T-helper 1 cell treated with Interleukin-12 subunit alpha and Interleukin-12 subunit beta and Interleukin-4 antibody, amounts not matched to agents 30 ng/mL and 1 ng/mL, for 36 hours (primary cell): ENCODE data around the gene GTF3C1. TPM values are rescaled to one million over a fixed set of nuclear protein-coding genes. Genes with fewer than 3 reads are reported as not detected.

Source experiments
- intact Hi-C: fragments of 100-400 bp; cut with micrococcal nuclease; formaldehyde crosslinking; loops from one replicate; pipeline ENCODE4 v1.15.1; 2024
- total RNA-seq: library from RNA; stranded (reverse); gene quantifications from 2 replicates; pipeline ENCODE4 v1.2.3, GENCODE V29; 2022

GTF3C1 gene
- total RNA-seq, 1 donor from 2014 or later, result 58.5 TPM

GRCh38 chr16:27489906-27490305 lies 59.8 kb downstream of the GTF3C1 start:
- intact Hi-C loops, result no loop called here

- intact Hi-C loops, result no loop called here
Observed at GRCh38 chr16:27489421-27489820, 60.3 kb downstream of the GTF3C1 start.

DNA sequence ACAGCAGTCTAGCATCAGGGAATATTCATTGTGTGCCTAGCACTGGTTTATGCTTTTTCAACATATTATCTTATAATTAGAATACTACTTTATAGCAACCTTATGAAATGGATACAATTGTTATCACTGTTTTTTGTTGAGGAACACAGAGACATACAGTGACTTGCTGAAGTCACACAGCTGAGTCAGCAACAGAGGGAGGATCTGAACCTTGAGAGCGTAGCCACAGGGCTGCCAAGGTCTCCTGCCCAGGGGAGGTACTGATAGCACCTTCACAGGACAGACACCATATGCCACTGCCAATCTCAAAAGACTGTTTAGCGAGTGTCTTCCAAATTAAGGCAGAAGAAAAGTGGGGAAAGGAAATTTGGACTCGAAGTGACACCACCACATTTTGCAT lies 63.0 kb downstream of the GTF3C1 start:
- intact Hi-C loops, result no loop called here

GRCh38 chr16:27486344-27486743 lies 63.4 kb downstream of the GTF3C1 start:
- intact Hi-C loops, result no loop called here

GRCh38 chr16:27485811-27486210 lies 63.9 kb downstream of the GTF3C1 start:
- intact Hi-C loops, result no loop called here

DNA sequence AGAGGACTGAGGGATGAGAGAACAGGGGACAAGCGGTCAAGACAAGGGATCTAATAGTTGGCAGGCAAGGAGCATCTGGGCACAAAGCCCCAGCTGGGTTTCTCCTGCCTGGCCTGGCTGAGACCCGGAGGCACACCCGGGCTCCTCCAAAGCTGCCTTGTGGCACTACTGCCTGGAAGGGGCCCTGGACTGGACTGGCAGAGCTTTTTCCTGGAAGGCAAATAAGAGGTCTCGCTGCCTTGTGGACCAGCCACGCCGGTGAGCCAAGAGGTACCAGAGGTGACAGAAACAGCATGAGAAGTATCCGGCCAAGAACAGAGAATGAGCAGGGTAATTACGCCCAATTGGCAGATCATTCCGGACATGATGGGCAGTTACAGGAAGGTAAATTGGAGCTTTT lies 64.6 kb downstream of the GTF3C1 start:
- intact Hi-C loops, result no loop called here

DNA sequence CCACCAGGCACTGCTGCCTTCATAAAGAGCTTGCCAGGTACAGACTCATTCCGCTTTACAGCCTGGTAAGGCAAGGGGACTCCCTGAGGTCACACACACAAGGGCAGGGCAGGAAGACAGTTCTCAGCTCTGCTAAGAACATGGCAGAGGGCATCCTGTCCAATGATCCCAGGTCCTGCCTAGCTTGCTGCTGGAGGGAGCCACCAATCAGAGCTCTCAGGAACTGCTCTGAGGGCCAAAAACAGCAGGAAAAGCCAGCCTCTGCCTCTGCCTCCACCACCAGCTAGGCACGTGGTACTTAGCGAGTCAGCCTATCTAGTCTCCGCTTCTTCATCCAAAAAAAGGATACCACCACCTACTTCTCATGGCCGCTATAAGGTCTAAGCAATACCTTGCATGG lies 66.1 kb downstream of the GTF3C1 start:
- intact Hi-C loops, result no loop called here

DNA sequence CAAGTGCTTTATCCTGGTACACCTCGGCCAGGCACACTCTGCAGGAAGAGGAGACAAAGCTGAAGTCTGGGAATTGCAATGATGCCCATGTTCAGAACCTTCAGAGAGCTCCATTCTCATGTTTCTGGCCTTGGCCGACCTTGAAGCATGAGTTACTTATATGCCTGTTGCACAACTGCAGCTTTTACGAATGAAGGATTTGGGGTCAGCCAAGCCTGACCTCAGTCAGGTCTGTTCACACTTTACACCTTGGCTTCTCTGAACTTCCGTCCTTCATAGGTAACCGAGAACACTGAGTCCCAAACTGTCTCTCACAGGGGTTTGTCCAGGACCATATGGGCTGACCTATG lies 66.7 kb downstream of the GTF3C1 start:
- intact Hi-C loops, result no loop called here

- intact Hi-C loops, result no loop called here
Observed at GRCh38 chr16:27482397-27483087, 67.2 kb downstream of the GTF3C1 start.

- intact Hi-C loops, result no loop called here
Observed at GRCh38 chr16:27481282-27481934, 68.3 kb downstream of the GTF3C1 start.

DNA sequence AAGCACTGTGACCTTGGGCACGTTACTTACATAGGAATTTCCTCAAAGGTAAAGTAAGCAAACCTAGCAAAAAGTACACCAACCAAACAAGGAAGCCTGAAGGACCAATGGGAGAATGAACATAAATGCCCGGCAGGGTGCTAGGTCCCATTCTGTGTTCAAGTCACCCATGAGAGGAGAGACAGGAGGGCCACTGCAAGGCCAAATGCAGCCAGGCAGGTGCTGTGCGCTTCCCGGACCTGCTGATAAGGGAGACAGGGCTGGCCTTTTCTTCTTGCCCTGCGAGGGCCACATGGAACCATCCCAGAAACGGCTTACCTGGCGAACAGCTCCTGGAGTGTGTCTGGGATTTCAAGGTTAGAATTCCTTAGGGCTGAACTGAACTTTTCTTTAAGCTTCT lies 69.0 kb downstream of the GTF3C1 start:
- intact Hi-C loops, result no loop called here

DNA sequence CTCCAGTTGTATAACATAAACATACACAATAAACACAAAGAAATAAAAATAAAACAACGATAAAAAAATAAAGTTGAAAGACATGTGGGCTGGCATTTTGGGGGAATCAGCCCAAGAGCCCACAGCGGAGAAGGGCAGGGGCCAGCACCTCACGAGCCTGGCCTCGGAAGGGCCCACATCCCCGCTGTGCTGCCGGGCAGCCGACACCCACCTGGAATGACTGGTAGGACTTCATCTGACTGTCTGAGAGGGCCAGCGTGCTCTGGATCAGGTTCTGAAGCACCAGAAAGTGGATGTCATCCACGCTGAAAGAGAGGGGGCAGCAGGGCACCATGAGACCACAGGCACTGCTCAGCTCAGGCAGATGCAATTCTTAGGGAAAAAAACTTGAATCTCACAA lies 73.5 kb downstream of the GTF3C1 start:
- intact Hi-C loops, result no loop called here

DNA sequence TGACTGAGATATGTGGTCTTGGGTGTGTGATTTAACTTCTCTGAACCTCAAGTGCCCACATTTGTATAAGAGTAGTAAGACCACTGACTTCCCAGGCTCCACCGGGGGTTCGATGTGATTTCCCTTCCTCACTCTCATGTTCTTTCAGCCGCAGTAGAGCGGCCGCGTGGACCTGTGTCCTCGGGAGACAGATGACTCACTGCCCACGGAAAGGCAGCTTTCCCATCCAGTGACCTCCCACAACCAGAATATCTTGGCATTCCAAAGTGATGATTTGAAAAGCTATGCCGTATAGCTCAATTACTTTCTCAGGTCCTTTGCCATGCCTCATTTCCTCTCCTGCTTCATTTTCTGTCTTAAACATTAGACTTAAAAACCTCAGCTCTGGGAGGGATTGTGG lies 74.2 kb downstream of the GTF3C1 start:
- intact Hi-C loops, result no loop called here

DNA sequence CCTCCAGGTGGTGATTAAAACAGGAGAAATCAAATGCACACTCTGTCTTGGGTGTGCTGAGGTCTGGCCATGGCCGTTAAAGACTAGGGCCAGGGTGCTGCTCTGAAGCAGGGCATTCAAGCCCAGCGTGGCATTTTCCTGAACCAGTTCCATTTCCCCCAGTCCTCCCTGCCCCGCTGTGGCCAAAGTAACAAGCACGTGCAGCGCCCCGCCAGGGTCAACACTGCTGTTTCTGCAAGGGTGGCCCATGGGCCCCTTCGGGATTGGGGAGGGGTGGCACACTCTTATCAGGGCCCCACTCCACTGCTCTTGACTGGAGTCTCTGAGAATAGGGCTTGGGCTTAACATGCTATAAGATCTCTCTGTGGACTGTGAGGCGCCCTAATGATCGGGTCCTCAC lies 74.8 kb downstream of the GTF3C1 start:
- intact Hi-C loops, result no loop called here

DNA sequence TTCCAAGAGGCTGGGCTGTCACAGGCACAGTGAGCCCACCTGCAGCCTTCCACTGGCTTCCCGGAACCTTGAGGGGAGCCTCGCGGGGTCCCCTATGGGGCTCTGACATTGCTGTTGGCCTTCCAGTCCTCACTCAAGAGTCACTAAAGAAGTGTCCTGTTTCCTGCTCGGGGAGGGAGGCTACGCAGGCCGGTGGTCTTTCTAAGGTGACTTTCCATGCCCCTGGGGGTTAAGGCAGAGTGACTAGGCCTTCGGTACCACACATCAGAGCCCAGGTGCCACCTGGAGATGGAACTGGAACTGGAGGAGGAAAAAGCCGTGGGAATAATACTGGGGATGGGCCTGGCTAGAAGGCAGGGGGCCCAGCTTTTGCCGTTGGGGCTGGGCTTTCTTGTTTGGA lies 75.7 kb downstream of the GTF3C1 start:
- intact Hi-C loops, result no loop called here

DNA sequence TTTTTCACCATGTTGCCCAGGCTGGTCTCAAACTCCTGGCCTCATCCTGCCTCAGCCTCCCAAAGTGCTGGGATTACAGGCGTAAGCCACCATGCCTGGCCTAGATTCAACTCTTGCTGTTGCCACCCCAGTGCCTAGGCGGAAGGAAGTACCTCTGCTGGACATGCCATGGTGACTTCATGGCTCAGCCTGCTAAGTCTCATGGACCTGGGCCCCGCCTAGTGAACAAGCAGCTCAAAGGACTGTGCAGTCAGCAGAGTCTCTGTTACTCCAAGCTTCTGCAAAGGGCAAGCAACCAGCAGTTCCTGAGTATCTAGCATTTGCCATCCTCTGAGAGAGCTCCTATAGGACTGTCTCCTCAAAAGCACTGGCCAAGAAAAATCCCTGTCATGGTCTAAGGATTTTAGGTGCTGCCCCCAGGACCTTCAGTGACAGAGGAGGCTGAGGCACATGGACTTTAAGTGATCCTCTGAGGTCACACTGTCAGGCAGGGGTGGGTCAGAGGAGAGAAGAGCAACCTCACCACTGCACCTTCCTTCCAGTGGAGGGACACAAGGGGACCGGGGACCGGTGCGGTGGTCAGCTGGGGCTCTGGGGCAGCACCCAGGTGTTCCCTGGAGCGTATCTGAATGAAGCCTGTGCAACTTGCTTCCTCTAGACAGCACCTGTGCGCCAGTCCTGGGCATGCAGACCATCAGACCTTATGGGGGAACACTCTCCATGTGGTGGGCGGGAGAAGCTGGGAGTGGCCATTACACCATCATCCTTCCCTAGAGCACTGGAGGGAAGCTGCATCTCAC lies 76.4 kb downstream of the GTF3C1 start:
- intact Hi-C loops, result no loop called here

- intact Hi-C loops, result no loop called here
Observed at GRCh38 chr16:27472091-27473020, 77.4 kb downstream of the GTF3C1 start.

- intact Hi-C loops, result no loop called here
Observed at GRCh38 chr16:27471661-27472060, 78.1 kb downstream of the GTF3C1 start.

DNA sequence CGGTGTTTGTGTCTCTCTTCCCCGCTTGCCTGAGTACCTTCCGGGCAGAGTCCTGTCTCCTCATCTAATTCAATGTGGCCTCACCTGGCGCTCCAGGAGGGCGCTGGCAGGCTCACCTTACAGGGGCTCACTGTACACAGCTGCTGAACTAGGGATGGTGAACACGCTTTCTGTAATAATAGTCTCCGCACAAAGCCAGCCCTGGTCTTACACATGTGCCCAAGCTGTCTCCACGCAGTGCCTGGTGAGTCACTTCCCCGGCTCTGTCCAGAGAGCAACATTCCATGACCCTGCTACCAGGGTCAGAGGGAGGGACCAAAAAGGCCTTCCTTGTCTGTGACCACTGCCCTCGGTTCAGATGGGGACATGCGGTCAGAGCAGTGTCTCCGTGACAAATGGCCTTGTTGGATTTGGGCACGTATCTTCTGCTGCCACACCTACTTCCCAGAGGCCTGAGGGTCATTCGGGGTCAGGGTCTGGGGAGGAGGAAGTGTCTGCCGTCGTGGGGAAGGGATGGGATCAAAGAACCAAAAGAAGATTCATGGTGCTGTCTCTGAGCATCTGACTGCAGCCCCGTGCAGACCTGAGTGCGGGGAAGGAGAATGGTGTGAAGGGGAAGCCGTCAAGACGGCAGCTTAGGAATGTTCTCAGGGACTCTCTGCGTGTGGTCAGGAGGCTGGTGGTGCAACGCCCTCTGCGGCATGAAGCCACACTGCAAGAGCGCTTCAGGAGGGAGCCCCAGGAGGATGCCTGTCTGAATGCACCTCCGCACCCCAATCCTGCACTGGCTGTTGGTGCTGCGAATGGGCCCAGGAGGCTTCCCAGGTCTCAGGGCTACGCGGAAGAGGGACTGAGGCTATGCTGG lies 78.9 kb downstream of the GTF3C1 start:
- intact Hi-C loops, result no loop called here

DNA sequence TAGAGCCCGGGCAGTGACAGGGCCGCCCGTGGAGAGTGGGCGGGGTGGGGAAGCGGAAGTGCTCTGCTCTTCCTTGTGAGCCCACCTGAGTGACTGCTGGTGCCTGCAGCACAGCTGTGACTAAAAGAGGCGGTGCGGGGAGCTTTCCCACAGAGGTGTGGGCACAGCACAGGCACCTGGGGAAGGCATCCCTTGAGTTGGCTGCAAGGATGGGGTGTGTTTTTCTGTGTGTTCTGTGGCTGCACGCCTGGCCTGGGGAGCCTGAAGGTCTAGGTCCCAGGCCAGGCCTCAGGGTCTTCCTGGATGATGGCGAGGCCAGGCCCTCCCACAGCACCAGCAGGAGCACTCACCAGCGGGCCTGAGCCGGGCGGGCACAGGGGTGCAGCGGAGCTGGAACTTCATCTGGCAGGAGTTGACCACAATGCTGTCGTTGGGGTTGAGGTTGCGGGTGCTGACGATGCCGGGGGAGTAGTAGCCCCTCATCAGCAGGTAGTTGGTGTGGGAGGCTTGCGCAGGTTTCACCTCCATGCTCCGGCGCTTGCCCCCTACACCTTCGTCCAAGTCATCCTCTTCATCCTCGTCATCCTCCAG lies 80.7 kb downstream of the GTF3C1 start:
- intact Hi-C loops, result no loop called here
